Measurements from ENCODE around the gene DLX6. TPM values are rescaled to one million over a fixed set of nuclear protein-coding genes. Genes with fewer than 3 reads are reported as not detected.

Gene DLX6
- total and polyA plus RNA-seq, 7 donors, result 0.09 to 0.16 (median 0.14) TPM; not detected in 4

DNA sequence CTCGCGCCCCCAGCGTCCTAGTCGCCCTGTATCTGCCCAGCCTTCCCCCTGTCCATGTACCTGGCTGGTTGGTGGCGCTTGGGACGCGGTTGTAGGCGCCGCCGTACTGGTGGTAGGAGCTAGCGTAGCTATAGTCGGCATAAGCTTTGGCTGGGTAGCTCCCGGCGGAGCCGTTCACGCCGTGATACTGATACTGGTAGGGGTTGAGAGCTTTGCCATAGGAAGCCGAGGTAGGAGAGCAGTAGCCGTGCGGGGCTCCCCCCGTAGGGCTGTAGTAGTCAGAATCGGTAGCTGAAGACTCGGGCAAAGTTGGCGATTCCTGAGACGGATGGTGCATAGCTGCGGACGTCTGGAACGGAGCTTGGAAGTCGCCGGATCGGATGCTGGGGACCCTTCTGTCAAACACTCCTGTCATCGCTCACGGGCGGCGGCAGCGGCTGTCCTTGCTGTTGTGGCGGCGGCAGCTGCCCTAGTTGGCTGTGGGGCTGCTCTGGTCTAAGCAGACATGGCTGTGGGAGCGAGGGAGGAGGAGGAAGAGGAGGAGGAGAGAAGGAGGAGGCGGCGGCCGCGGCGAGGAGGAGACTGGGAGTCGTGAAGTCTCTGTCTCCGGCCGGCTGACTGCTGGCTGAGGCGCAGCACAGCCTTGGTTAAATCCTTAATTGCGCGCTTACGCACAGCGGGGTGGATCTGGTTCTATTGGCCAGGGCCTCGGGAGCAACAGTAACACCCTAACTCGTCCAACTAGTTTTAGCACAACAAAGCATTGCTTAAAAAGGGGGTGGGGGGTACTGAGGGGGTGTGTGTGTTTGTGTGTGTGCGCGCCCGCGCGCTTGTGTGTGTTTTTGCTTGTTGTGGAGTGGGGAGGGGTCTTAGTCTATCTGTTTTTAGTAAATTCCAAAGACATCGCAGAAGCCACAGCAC is 19.1 kb downstream of the DLX6 start, which contains the start of gene DLX5:
Gene DLX5, minus strand, starts transcription at position 623 of the 921 bp plus-strand sequence. Its CDS starts 208 bp downstream, at position 415.
- peaks cover 57 to 98% (median 83%) of the 10 kb centered on the region in 3 donors for H3K27me3 ChIP-seq
- no peak within 1 kb of the TSS for H3K27ac ChIP-seq
- intact Hi-C loops (cut with DNase I), result loop anchor here (10.0 kb wide), 1 partner anchor 610 kb away; no protein-coding TSS in a partner anchor
- peaks cover 0 to 54% (median 47%) of the 10 kb centered on the region in 4 donors for H3K4me1 ChIP-seq
- H3K4me3 ChIP-seq, result peak within 1 kb of the TSS; percentile 14 to 39 (median 32)
- peak in 2 of 4 donors; percentile 8 to 53 for TF ChIP-seq POLR2AphosphoS5 (IDR thresholded peaks at IDR 0.05)
- TF ChIP-seq, protein P1, sequence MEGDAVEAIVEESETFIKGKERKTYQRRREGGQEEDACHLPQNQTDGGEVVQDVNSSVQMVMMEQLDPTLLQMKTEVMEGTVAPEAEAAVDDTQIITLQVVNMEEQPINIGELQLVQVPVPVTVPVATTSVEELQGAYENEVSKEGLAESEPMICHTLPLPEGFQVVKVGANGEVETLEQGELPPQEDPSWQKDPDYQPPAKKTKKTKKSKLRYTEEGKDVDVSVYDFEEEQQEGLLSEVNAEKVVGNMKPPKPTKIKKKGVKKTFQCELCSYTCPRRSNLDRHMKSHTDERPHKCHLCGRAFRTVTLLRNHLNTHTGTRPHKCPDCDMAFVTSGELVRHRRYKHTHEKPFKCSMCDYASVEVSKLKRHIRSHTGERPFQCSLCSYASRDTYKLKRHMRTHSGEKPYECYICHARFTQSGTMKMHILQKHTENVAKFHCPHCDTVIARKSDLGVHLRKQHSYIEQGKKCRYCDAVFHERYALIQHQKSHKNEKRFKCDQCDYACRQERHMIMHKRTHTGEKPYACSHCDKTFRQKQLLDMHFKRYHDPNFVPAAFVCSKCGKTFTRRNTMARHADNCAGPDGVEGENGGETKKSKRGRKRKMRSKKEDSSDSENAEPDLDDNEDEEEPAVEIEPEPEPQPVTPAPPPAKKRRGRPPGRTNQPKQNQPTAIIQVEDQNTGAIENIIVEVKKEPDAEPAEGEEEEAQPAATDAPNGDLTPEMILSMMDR (IDR thresholded peaks at IDR 0.05), result no peak
- TF ChIP-seq EP300 (IDR thresholded peaks at IDR 0.05), result no peak
- TF ChIP-seq POLR2A (IDR thresholded peaks at IDR 0.05), result no peak
- no peaks in the 10 kb centered on the region for H3K36me3 ChIP-seq
- no peak for DNase-seq
- WGBS, 2 donors, result 3 to 7% methylated on average over 60 of the region's 60 CpGs
- no peaks in the 10 kb centered on the region for H3K9me3 ChIP-seq

DNA sequence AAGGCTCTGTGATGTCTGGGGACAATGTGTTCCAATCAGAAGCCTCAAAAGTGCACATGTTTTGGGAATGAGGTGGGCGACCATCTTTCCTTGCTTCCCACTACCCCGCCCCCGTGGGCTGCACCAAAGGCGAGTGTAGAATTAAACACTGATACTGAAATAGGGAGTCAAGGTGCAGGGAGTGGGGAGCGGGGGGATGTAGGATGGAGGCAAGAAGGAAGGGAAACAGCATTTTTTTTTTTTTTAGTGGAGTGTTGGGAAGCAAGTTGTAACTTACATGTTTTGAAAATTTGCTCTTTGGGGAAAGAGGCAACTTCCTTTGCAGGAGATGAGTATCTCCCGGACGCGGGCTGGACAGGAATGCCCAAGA is 19.8 kb downstream of the DLX6 start:
- WGBS, 2 donors, result 9% methylated on average over 8 of the region's 8 CpGs
- peaks cover 0 to 54% (median 47%) of the 10 kb centered on the region in 4 donors for H3K4me1 ChIP-seq
- TF ChIP-seq POLR2A (IDR thresholded peaks at IDR 0.05) (no peak), EP300 (IDR thresholded peaks at IDR 0.05) (no peak), POLR2AphosphoS5 (IDR thresholded peaks at IDR 0.05) (no peak)
- TF ChIP-seq, protein P1 (IDR thresholded peaks at IDR 0.05), result no peak

DNA sequence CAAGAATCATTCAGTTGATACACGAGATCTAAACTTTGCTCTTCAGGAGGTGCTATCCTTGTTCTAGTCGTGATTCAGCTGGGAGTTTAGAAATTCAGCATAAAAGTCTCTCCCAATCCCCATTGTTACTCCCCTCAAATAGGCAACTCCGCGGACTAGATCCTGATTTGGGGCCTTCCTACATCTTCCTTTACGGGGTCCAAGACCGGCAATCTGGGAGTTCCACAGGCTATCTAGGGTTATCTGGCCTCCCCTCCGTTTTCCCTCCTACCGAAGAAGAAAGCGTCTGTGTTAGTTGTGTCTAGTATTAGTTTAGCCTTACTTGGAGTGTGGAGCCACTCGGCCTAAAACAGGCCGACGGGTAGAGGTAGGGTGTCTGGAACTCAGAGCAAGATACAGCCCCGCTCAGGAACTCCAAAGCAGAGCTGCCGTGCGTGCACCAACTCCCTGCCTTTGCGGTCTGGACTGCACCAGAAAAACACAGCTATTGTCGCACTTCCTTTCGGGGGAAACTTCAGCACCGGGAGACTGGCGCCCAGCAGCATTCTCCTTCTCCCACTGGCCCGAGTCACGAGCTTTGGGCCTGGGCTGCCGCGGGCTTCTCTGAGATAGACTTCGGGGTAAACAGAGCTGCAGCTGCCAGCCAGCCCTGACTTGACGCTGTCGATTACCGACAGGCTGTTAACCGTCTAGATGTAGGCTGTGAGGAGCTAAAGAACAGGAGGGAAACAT is 20.8 kb downstream of the DLX6 start:
- H3K36me3 ChIP-seq, result no peaks in the 10 kb centered on the region
- H3K27me3 ChIP-seq, result peaks cover 50 to 82% (median 66%) of the 10 kb centered on the region in 3 donors
- TF ChIP-seq POLR2A (IDR thresholded peaks at IDR 0.05) (no peak), POLR2AphosphoS5 (IDR thresholded peaks at IDR 0.05) (peak in 1 of 4 donors; percentile 9)
- no peak overlapping the region for H3K27ac ChIP-seq
- intact Hi-C loops (cut with DNase I), result loop anchor here (10.0 kb wide), 1 partner anchor 611 kb away; no protein-coding TSS in a partner anchor
- DNase-seq, result no peak
- peaks cover 0 to 49% (median 42%) of the 10 kb centered on the region in 4 donors for H3K4me1 ChIP-seq
- 6 to 7% methylated on average over 29 of the region's 29 CpGs for WGBS, 2 donors
- no peaks in the 10 kb centered on the region for H3K9me3 ChIP-seq
- H3K4me3 ChIP-seq, result peak overlapping the region in 3 of 4 donors; percentile 9 to 48 (median 38)

More for the DNA sequence above, 19.8 kb downstream of the DLX6 start:
- peaks cover 57 to 92% (median 76%) of the 10 kb centered on the region in 3 donors for H3K27me3 ChIP-seq
- peak overlapping the region; percentile 14 to 39 (median 32) for H3K4me3 ChIP-seq
- H3K36me3 ChIP-seq, result no peaks in the 10 kb centered on the region
- H3K9me3 ChIP-seq, result no peaks in the 10 kb centered on the region
- no peak overlapping the region for H3K27ac ChIP-seq
- no peak for DNase-seq
- intact Hi-C loops (cut with DNase I), result loop anchor here (10.0 kb wide), 1 partner anchor 610 kb away; no protein-coding TSS in a partner anchor

- WGBS, 2 donors, result 8 to 10% methylated on average over 17 of the region's 17 CpGs
- Histone ChIP-seq H3K36me3 (no peaks in the 10 kb centered on the region), H3K4me3 (peak overlapping the region in 3 of 4 donors; percentile 38 to 48 (median 43)), H3K27ac (no peak overlapping the region), H3K4me1 (peaks cover 0 to 41% (median 36%) of the 10 kb centered on the region in 4 donors), H3K9me3 (no peaks in the 10 kb centered on the region), H3K27me3 (peaks cover 42 to 79% (median 58%) of the 10 kb centered on the region in 3 donors)
- TF ChIP-seq POLR2A (IDR thresholded peaks at IDR 0.05) (no peak), EP300 (IDR thresholded peaks at IDR 0.05) (no peak), POLR2AphosphoS5 (IDR thresholded peaks at IDR 0.05) (no peak)
- TF ChIP-seq, protein P1 (IDR thresholded peaks at IDR 0.05), result no peak
- intact Hi-C loops (cut with DNase I), result loop anchor here (1.0 to 10.0 kb wide), 3 partner anchors 612 to 1111 kb away; no protein-coding TSS in a partner anchor
- DNase-seq, result no peak
Measured at GRCh38 chr7:97026715-97027426, 21.5 kb downstream of the DLX6 start.
